ENCODE results near the gene HDAC2. TPM values are rescaled to one million over a fixed set of nuclear protein-coding genes. Genes with fewer than 3 reads are reported as not detected.

The HDAC2 gene
- total and polyA plus RNA-seq, 2 of the 13 experiments (the other 11 are each of a cell fraction or from before 2014, with no cell fraction given), result 99.6 to 114 TPM

GRCh38 chr6:113970805-113971676 is at the start of gene HDAC2 (continued):
- TF ChIP-seq ZNF841 (CRISPR knock-in tag; IDR thresholded peaks at IDR 0.05; ENCODE audit: borderline replicate concordance) (peak; percentile 97), HIVEP1 (CRISPR knock-in tag; IDR thresholded peaks at IDR 0.05) (no peak), ZNF598 (CRISPR knock-in tag; IDR thresholded peaks at IDR 0.05; ENCODE audit: borderline replicate concordance) (peak; percentile 75; the same call in 1 of the 2 replicates), ATF7-NPFF (CRISPR knock-in tag; IDR thresholded peaks at IDR 0.05; ENCODE audit: low read depth) (peak; percentile 99), ZNF597 (CRISPR knock-in tag; IDR thresholded peaks at IDR 0.05) (0 out of 2 replicates have a peak, but pooled peaks have one; percentile 48), CREBL2 (CRISPR knock-in tag; IDR thresholded peaks at IDR 0.05; ENCODE audit: borderline replicate concordance) (peak; percentile 96; the same call in 1 of the 2 replicates), E2F5 (CRISPR knock-in tag; conservative IDR thresholded peaks at IDR 0.05) (peak; percentile 90), ZNF800 (CRISPR knock-in tag; IDR thresholded peaks at IDR 0.05) (peak; percentile 84), KDM4B (CRISPR knock-in tag; IDR thresholded peaks at IDR 0.05) (peak; percentile 84; the same call in 1 of the 2 replicates), ZNF263 (CRISPR knock-in tag; IDR thresholded peaks at IDR 0.05) (peak; percentile 84), AFF4 (CRISPR knock-in tag; IDR thresholded peaks at IDR 0.05) (no peak), ZNF737 (CRISPR knock-in tag; IDR thresholded peaks at IDR 0.05; ENCODE audit: borderline replicate concordance) (peak; percentile 90; the same call in 1 of the 2 replicates), ZNF589 (CRISPR knock-in tag; conservative IDR thresholded peaks at IDR 0.05) (peak; percentile 96; the same call in 1 of the 2 replicates), ZNF710 (CRISPR knock-in tag; IDR thresholded peaks at IDR 0.05; ENCODE audit: borderline replicate concordance) (0 out of 2 replicates have a peak, but pooled peaks have one; percentile 10), ZEB1 (IDR thresholded peaks at IDR 0.05; ENCODE audit: insufficient replicate concordance, low read depth) (no peak), TFAP4 (IDR thresholded peaks at IDR 0.05; ENCODE audit: borderline replicate concordance, low read depth) (no peak)
